Right lobe of liver (tissue), 4 donors: ENCODE data around the gene HP1BP3.

Experiments used
- POLR2A ChIP-seq: fragments of 450-650 bp; IDR thresholded peaks from one replicate; pipeline ENCODE4 v1.6.1; 2017; ENCODE audit warnings: antibody characterized with exemption, mild to moderate bottlenecking
- TF ChIP-seq, protein P1 (sequence below), 4 donors: fragments of 200-600 bp in 3 of 4; fragments of 450-650 bp in 1 of 4; IDR thresholded peaks; one replicate each; pipeline versions ENCODE4 v1.5.1 to v1.8.0; 2016 to 2022; ENCODE audit warnings: antibody characterized with exemption in 4 of 4, mild to moderate bottlenecking in 2 of 4
- donor health status: DM: no; HTN: no; CAD: no.
- donor health status: DM: no; HTN: no; CAD: no.
- donor health status: DM: no; HTN: yes; CAD: no.

DNA sequence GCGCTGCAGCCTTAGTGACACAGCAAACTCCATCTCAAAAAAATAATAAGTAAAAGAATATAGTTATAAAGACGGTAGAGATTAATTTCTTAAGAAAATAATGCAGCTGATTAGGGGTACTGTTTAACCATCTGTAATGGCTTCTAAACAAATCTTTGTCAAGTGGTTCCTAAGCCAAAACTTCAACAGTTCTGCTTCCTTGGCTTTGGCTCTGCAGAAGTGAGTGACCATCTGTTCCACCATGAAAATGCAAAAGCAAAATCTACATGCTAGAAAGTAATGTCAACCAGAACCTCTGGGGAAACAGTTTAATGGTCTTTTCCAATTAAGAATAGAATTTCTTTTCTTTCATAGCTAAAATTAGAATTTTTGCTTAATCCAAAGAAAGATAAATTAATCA lies 46.3 kb downstream of the HP1BP3 start:
- TF ChIP-seq, protein P1, sequence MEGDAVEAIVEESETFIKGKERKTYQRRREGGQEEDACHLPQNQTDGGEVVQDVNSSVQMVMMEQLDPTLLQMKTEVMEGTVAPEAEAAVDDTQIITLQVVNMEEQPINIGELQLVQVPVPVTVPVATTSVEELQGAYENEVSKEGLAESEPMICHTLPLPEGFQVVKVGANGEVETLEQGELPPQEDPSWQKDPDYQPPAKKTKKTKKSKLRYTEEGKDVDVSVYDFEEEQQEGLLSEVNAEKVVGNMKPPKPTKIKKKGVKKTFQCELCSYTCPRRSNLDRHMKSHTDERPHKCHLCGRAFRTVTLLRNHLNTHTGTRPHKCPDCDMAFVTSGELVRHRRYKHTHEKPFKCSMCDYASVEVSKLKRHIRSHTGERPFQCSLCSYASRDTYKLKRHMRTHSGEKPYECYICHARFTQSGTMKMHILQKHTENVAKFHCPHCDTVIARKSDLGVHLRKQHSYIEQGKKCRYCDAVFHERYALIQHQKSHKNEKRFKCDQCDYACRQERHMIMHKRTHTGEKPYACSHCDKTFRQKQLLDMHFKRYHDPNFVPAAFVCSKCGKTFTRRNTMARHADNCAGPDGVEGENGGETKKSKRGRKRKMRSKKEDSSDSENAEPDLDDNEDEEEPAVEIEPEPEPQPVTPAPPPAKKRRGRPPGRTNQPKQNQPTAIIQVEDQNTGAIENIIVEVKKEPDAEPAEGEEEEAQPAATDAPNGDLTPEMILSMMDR (IDR thresholded peaks at IDR 0.05): no peak
- no peak for TF ChIP-seq POLR2A
